HepG2 (cell line): ENCODE data around the gene CHKA. TPM values are rescaled to one million over a fixed set of nuclear protein-coding genes. Genes with fewer than 3 reads are reported as not detected.

ENCODE experiments used
- CHD4 ChIP-seq: fragments of 200-600 bp; sonication (generic); IDR thresholded peaks from 2 replicates; pipeline ENCODE4 v1.7.0; 2017; ENCODE audit warnings: mild to moderate bottlenecking, low read length, borderline replicate concordance
- FUBP1 ChIP-seq: sonication (generic); formaldehyde crosslinking; IDR thresholded peaks from 2 replicates; pipeline ENCODE4 v1.5.1; 2020; ENCODE audit warnings: missing genetic modification reagents, mild to moderate bottlenecking, borderline replicate concordance
- GPN1 ChIP-seq: sonication (generic); formaldehyde crosslinking; IDR thresholded peaks from 2 replicates; pipeline ENCODE4 v1.5.1; 2020; ENCODE audit warnings: missing genetic modification reagents, borderline replicate concordance
- GRHL1 ChIP-seq: sonication (generic); formaldehyde crosslinking; conservative IDR thresholded peaks from 2 replicates; pipeline ENCODE4 v1.8.0; 2022; ENCODE audit warnings: missing genetic modification reagents
- HDAC2 ChIP-seq: sonication (generic); formaldehyde crosslinking; IDR thresholded peaks from 2 replicates; pipeline ENCODE4 v1.4.0; 2020; ENCODE audit warnings: missing genetic modification reagents
- KDM4B ChIP-seq: sonication (generic); formaldehyde crosslinking; IDR thresholded peaks from 2 replicates; pipeline ENCODE4 v1.4.0; 2020; ENCODE audit warnings: missing genetic modification reagents
- PRMT3 ChIP-seq: sonication (generic); formaldehyde crosslinking; IDR thresholded peaks from 2 replicates; pipeline ENCODE4 v1.8.1; 2022; ENCODE audit warnings: low read depth, mild to moderate bottlenecking, moderate library complexity, missing genetic modification reagents, borderline replicate concordance
- RNF2 ChIP-seq: fragments of 450-650 bp; conservative IDR thresholded peaks from 2 replicates; pipeline ENCODE4 v1.6.1; 2016; ENCODE audit warnings: low read depth
- SNAPC5 ChIP-seq: sonication (generic); formaldehyde crosslinking; IDR thresholded peaks from 2 replicates; pipeline ENCODE4 v1.8.1; 2023; ENCODE audit warnings: mild to moderate bottlenecking, missing genetic modification reagents, borderline replicate concordance
- STAG1 ChIP-seq: sonication (generic); formaldehyde crosslinking; IDR thresholded peaks from 2 replicates; pipeline ENCODE4 v1.4.0; 2020; ENCODE audit warnings: missing genetic modification reagents
- THAP11 ChIP-seq: IDR thresholded peaks from 2 replicates; pipeline ENCODE4 v1.6.1; 2016; ENCODE audit warnings: missing biosample characterization, missing genetic modification reagents
- XRCC5 ChIP-seq: fragments of 200-400 bp; formaldehyde crosslinking; optimal IDR thresholded peaks from 2 replicates; pipeline ENCODE3; 2017; ENCODE audit warnings: mild to moderate bottlenecking, low read length
- ZNF20 ChIP-seq: sonication (generic); formaldehyde crosslinking; IDR thresholded peaks from 2 replicates; pipeline ENCODE4 v1.4.0; 2020; ENCODE audit warnings: mild to moderate bottlenecking, moderate library complexity, missing genetic modification reagents
- ZNF431 ChIP-seq: sonication (generic); formaldehyde crosslinking; IDR thresholded peaks from 2 replicates; pipeline ENCODE4 v1.9.0; 2022; ENCODE audit warnings: missing genetic modification reagents, low read depth, mild to moderate bottlenecking, borderline replicate concordance
- ZNF646 ChIP-seq: sonication (generic); formaldehyde crosslinking; IDR thresholded peaks from 2 replicates; pipeline ENCODE4 v1.9.0; 2021; ENCODE audit warnings: mild to moderate bottlenecking, missing genetic modification reagents
- ZNF710 ChIP-seq: sonication (generic); formaldehyde crosslinking; IDR thresholded peaks from 2 replicates; pipeline ENCODE4 v1.5.0; 2020; ENCODE audit warnings: mild to moderate bottlenecking, missing genetic modification reagents, borderline replicate concordance
- polyA plus RNA-seq, 8 experiments: library from polyadenylated mRNA; depleted of rRNA in 3 of 8; stranded (reverse) in 7 of 8; unstranded in 1 of 8; fragments of >200 nt; fragmentation: Illumina TruSeq in 4 of 8; extraction: Trizol in 4 of 8; gene quantifications; 2 replicates each; pipeline versions ENCODE4 v1.2.1 to v1.2.3, GENCODE V29; 2011 to 2016; ENCODE audit warnings: low read depth in 4 of 8, missing spikeins in 1 of 8, mixed read lengths in 1 of 8; ENCODE audit not compliant: insufficient read depth in 1 of 8
- total RNA-seq, 5 experiments: library from RNA; depleted of rRNA; stranded (reverse); fragments of >200 nt; fragmentation: Illumina TruSeq; extraction: Trizol; gene quantifications; 2 replicates each; pipeline ENCODE4 v1.2.3, GENCODE V29; 2016; ENCODE audit warnings: low read depth in 1 of 5

The CHKA gene
- total and polyA plus RNA-seq, 2 of the 13 experiments (the other 11 are each of a cell fraction or from before 2014, with no cell fraction given), result 71.6 to 92.7 TPM

- TF ChIP-seq ZNF646 (CRISPR knock-in tag), result no peak
- no peak for TF ChIP-seq CHD4
- no peak for TF ChIP-seq RNF2
- TF ChIP-seq PRMT3 (CRISPR knock-in tag), result peak; percentile 58; the same call in 1 of the 2 replicates
- TF ChIP-seq XRCC5, result no peak
- no peak for TF ChIP-seq FUBP1 (CRISPR knock-in tag)
- peak; percentile 74; the same call in 1 of the 2 replicates for TF ChIP-seq HDAC2 (CRISPR knock-in tag)
- TF ChIP-seq ZNF20 (CRISPR knock-in tag), result no peak
- TF ChIP-seq STAG1, result no peak
- no peak for TF ChIP-seq ZNF431
- no peak for TF ChIP-seq GPN1 (CRISPR knock-in tag)
- TF ChIP-seq KDM4B (CRISPR knock-in tag), result no peak
- TF ChIP-seq SNAPC5, result no peak
- TF ChIP-seq ZNF710 (CRISPR knock-in tag), result no peak
- TF ChIP-seq GRHL1, result no peak
- TF ChIP-seq THAP11 (CRISPR knock-in tag), result peak; percentile 34; the same call in 1 of the 2 replicates
Measured at GRCh38 chr11:68012843-68013610, 108.2 kb downstream of the CHKA start (continued).
